C4-2B (cell line): ENCODE results near the gene FOS.

Experiments
- ZFX ChIP-seq: fragments of 450-650 bp; IDR thresholded peaks from 2 replicates; pipeline ENCODE4 v1.6.1; 2017
- TF ChIP-seq, protein P1 (sequence below): fragments of 450-650 bp; conservative IDR thresholded peaks from 2 replicates; pipeline ENCODE4 v1.5.1; 2017; ENCODE audit warnings: mild to moderate bottlenecking

DNA sequence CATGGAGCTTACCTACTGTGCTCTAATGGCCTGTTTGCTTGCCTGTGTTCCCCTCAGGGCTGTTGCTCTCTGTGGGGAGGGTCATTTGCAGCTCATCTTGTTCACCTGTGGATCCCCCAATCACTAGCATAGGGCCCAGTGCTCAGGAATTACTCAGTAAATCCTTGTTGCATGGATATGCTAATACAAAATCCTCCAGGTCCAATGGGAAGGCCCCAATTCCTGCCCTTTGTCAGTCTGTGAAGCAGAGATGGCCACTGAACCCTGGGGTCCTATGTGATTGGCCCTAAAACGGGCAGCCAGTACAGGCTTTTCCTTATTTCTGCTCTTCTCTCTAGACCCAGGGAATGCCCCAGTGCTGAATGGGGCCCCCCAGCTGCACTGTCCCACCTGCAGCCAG lies 44.1 kb downstream of the FOS start:
- TF ChIP-seq, protein P1, sequence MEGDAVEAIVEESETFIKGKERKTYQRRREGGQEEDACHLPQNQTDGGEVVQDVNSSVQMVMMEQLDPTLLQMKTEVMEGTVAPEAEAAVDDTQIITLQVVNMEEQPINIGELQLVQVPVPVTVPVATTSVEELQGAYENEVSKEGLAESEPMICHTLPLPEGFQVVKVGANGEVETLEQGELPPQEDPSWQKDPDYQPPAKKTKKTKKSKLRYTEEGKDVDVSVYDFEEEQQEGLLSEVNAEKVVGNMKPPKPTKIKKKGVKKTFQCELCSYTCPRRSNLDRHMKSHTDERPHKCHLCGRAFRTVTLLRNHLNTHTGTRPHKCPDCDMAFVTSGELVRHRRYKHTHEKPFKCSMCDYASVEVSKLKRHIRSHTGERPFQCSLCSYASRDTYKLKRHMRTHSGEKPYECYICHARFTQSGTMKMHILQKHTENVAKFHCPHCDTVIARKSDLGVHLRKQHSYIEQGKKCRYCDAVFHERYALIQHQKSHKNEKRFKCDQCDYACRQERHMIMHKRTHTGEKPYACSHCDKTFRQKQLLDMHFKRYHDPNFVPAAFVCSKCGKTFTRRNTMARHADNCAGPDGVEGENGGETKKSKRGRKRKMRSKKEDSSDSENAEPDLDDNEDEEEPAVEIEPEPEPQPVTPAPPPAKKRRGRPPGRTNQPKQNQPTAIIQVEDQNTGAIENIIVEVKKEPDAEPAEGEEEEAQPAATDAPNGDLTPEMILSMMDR = no peak
- no peak for TF ChIP-seq ZFX
